ENCODE results near the gene CHID1. TPM values are rescaled to one million over a fixed set of nuclear protein-coding genes. Genes with fewer than 3 reads are reported as not detected.

The CHID1 gene
- total and polyA plus RNA-seq, 4 donors: 41.7 to 92.2 (median 48.8) TPM

DNA sequence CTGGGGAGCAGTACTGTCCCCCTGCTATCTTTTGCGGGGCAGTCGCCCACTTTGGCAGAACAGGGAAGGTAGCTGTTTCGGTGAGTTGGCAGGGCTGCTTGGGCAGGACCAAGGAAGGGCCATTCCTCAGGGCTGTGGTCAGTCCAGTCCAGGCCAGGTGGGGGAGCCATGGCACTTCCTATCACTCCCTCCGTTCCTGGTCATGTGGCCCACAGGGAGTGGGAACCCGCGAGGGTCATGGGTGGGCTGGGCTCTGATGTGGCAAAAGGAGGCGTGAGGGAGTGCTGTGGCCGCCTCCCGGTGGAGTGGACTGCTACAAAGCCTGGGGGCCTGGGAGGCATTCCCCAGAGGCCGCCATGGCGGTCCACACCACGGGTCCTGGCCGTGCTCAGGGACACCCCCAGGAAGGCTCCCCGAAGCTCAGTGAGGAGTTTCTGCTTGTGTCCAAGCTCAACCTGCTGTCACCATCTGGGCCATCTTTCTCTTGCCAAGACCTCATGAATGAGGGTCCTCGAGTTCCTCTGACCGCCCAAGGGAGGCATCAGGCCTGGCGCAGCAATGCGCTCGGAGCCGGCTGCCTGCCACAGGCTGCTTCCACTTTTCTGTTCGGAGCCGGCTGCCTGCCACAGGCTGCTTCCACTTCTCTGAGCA is 11.9 kb downstream of the CHID1 start:
- no peak overlapping the region for H3K9ac ChIP-seq (ENCODE audit: insufficient read depth in 1 of 2, low read length in 2 of 2)
- H3K4me1 ChIP-seq (ENCODE audit: control insufficient read depth in 5 of 5, insufficient read depth in 5 of 5, low read length in 5 of 5): no peaks in the 10 kb centered on the region
- H3K4me3 ChIP-seq: no peak overlapping the region
- WGBS, 2 donors: 88 to 91% methylated on average over 22 of the region's 22 CpGs
- ATAC-seq (ENCODE audit: insufficient read depth, low FRiP score) (no peak), DNase-seq (peak in 2 of 3 donors; percentile 18 to 22)
- H3K36me3 ChIP-seq (ENCODE audit: control insufficient read depth in 4 of 4, insufficient read depth in 4 of 4, low read length in 4 of 4): peaks cover 7 to 50% (median 24%) of the 10 kb centered on the region in 4 donors
- H3K27me3 ChIP-seq (ENCODE audit: control insufficient read depth in 3 of 3, insufficient read depth in 3 of 3, low read length in 2 of 3): no peaks in the 10 kb centered on the region
- H3K27ac ChIP-seq (ENCODE audit: low read depth in 1 of 2, low read length in 1 of 2): no peak overlapping the region
- H3K9me3 ChIP-seq (ENCODE audit: control insufficient read depth in 4 of 4, insufficient read depth in 3 of 4, low read length in 3 of 4): no peaks in the 10 kb centered on the region
- TF ChIP-seq, protein P1, sequence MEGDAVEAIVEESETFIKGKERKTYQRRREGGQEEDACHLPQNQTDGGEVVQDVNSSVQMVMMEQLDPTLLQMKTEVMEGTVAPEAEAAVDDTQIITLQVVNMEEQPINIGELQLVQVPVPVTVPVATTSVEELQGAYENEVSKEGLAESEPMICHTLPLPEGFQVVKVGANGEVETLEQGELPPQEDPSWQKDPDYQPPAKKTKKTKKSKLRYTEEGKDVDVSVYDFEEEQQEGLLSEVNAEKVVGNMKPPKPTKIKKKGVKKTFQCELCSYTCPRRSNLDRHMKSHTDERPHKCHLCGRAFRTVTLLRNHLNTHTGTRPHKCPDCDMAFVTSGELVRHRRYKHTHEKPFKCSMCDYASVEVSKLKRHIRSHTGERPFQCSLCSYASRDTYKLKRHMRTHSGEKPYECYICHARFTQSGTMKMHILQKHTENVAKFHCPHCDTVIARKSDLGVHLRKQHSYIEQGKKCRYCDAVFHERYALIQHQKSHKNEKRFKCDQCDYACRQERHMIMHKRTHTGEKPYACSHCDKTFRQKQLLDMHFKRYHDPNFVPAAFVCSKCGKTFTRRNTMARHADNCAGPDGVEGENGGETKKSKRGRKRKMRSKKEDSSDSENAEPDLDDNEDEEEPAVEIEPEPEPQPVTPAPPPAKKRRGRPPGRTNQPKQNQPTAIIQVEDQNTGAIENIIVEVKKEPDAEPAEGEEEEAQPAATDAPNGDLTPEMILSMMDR (IDR thresholded peaks at IDR 0.05; ENCODE audit: control extremely low read depth, extremely low read depth): no peak

DNA sequence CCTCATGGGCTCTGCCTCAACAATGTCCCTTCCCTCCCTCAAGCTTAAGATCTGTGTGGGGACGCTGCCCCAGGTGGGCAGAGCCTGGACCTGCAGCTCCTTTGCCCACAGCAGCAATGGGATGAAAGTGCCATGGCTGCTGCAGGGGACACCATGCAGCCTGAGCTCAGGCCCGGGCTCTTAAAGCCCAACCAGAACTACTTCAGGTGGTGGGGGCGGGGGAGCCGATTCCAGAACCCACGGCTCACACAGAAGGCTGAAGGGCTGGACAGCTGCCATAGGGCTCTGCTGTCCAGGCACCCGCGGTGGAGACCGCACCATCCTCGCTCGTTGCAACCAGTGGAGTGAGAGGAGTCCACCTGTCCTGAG is 12.5 kb downstream of the CHID1 start:
- Histone ChIP-seq H3K27me3 (ENCODE audit: control insufficient read depth in 3 of 3, insufficient read depth in 3 of 3, low read length in 2 of 3) (no peaks in the 10 kb centered on the region), H3K4me1 (ENCODE audit: control insufficient read depth in 5 of 5, insufficient read depth in 5 of 5, low read length in 5 of 5) (no peaks in the 10 kb centered on the region), H3K9ac (ENCODE audit: insufficient read depth in 1 of 2, low read length in 2 of 2) (no peak overlapping the region), H3K36me3 (ENCODE audit: control insufficient read depth in 4 of 4, insufficient read depth in 4 of 4, low read length in 4 of 4) (peaks cover 7 to 48% (median 22%) of the 10 kb centered on the region in 4 donors), H3K27ac (ENCODE audit: low read depth in 1 of 2, low read length in 1 of 2) (no peak overlapping the region), H3K9me3 (ENCODE audit: control insufficient read depth in 4 of 4, insufficient read depth in 3 of 4, low read length in 3 of 4) (no peaks in the 10 kb centered on the region), H3K4me3 (no peak overlapping the region)
- TF ChIP-seq, protein P1 (IDR thresholded peaks at IDR 0.05; ENCODE audit: control extremely low read depth, extremely low read depth): no peak
- DNase-seq (peak in 2 of 3 donors; percentile 32 to 52), ATAC-seq (ENCODE audit: insufficient read depth, low FRiP score) (no peak)
- 81 to 86% methylated on average over 10 of the region's 10 CpGs for WGBS, 2 donors

DNA sequence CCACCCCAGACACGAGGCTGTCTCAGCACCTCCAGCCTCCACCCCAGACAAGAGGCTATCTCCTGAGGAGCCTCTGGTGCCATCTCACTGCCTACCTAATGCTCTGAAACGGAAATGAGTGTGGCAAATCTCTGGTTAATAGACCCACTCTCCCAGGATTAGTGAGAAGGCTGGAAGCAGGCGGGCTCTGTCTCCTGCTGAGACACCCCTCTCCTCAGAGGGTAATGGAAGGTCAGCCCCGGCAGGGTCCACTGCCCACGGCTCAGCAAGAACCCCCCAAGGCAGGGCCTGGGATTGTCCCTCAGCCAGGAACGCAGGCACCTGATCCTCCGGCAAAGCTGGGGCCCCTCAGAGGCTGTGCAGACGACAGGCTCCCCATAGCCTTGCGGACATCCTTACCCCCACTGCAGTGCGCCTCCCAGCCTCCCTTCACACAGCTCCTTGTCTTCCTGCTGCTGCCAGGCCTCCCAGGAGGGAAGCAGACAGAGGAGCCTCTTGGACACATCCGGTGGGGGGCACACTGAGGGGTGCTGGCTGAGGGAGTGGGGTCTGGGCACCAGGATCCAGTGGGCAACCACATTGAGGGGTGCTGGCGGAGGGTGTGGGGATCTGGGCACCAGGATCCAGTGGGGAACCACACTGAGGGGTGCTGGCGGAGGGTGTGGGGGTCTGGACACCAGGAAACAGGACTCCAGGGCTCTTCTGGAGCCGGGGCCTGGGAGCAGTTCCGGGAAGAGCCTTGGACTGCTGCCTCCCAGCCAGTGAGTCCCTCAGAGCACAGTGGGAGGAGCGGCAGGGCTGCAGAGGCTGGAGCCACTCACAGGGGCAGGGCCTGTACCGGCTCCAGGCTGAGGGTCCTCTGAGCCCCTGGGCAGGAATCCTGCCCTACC is 13.1 kb downstream of the CHID1 start:
- no peak overlapping the region for H3K9ac ChIP-seq (ENCODE audit: insufficient read depth in 1 of 2, low read length in 2 of 2)
- no peak overlapping the region for H3K27ac ChIP-seq (ENCODE audit: low read depth in 1 of 2, low read length in 1 of 2)
- no peaks in the 10 kb centered on the region for H3K9me3 ChIP-seq (ENCODE audit: control insufficient read depth in 4 of 4, insufficient read depth in 3 of 4, low read length in 3 of 4)
- DNase-seq (peak in 1 of 3 donors; percentile 34), ATAC-seq (ENCODE audit: insufficient read depth, low FRiP score) (no peak)
- H3K4me1 ChIP-seq (ENCODE audit: control insufficient read depth in 5 of 5, insufficient read depth in 5 of 5, low read length in 5 of 5): no peaks in the 10 kb centered on the region
- WGBS, 2 donors: 86 to 92% methylated on average over 16 to 17 of the region's 17 CpGs
- TF ChIP-seq, protein P1 (IDR thresholded peaks at IDR 0.05; ENCODE audit: control extremely low read depth, extremely low read depth): no peak
- H3K36me3 ChIP-seq (ENCODE audit: control insufficient read depth in 4 of 4, insufficient read depth in 4 of 4, low read length in 4 of 4): peaks cover 7 to 42% (median 16%) of the 10 kb centered on the region in 4 donors
- H3K4me3 ChIP-seq: no peak overlapping the region
- no peaks in the 10 kb centered on the region for H3K27me3 ChIP-seq (ENCODE audit: control insufficient read depth in 3 of 3, insufficient read depth in 3 of 3, low read length in 2 of 3)
